ENCODE data around the gene CCDC149.

Gene CCDC149

DNA sequence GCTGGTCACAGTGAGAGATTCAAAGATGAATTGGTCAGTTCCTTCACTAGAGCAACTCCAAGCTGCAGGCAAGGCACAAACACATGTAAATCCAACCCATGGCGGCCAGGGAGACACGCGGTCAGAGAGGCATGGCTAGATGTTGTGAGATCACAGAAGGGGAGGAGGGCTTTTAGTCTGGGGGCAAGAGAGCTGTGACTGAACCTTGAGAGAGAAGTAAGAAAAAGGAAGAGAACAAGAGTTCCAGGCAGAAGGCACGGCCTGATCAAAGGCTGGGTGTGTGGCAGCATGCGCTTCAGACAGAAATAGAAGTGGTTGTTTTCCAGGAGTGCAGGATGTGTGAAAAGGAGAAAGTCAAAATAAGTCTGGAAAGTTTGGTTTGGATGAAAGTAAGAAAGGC, 15.9 kb downstream of the CCDC149 start:
- TF ChIP-seq, protein P1, sequence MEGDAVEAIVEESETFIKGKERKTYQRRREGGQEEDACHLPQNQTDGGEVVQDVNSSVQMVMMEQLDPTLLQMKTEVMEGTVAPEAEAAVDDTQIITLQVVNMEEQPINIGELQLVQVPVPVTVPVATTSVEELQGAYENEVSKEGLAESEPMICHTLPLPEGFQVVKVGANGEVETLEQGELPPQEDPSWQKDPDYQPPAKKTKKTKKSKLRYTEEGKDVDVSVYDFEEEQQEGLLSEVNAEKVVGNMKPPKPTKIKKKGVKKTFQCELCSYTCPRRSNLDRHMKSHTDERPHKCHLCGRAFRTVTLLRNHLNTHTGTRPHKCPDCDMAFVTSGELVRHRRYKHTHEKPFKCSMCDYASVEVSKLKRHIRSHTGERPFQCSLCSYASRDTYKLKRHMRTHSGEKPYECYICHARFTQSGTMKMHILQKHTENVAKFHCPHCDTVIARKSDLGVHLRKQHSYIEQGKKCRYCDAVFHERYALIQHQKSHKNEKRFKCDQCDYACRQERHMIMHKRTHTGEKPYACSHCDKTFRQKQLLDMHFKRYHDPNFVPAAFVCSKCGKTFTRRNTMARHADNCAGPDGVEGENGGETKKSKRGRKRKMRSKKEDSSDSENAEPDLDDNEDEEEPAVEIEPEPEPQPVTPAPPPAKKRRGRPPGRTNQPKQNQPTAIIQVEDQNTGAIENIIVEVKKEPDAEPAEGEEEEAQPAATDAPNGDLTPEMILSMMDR (IDR thresholded peaks at IDR 0.05; ENCODE audit: extremely low read depth, missing control alignments) = no peak
- DNase-seq (ENCODE audit: low spot score) = no peak

DNA sequence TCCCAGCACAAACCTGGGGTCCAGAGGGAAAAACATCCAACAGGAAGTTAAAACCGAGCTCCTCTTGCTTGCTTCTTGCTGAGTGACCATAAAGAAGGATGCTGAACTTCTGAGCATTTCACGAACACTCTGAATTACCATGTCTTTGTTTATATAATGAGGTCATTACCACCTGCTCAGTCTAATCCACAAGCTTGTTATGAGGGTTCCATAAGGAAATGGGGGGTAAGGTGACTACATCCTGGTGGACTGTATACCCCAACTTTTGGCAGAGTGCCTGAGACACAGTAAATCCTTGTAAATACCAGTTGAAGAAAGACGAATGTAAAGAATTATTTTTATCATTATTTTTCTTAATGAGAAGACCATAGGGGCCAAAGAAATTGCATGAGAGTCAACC, 16.8 kb downstream of the CCDC149 start:
- DNase-seq (ENCODE audit: low spot score) = no peak
- TF ChIP-seq, protein P1 (IDR thresholded peaks at IDR 0.05; ENCODE audit: extremely low read depth, missing control alignments) = no peak

DNA sequence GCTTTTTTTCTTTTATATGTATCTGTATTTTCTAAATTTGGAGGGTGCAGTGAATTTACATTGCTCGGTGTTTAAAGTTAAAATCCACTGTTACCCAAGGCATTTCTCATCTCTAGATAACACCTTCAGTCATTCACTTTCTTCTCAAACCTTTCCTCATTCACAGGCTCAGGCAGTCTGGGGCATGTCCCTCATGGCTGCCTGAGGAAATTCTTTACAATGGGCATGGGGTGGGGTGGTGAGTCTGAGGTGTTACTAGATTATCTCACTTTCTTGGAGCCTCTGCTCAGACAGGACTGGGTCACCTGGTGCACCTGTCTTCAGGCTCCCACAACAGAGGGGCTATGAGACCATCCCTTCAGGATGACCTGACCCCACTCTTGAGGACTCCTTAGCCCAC, 17.4 kb downstream of the CCDC149 start:
- TF ChIP-seq, protein P1 (IDR thresholded peaks at IDR 0.05; ENCODE audit: extremely low read depth, missing control alignments) = no peak
- no peak for DNase-seq (ENCODE audit: low spot score)

DNA sequence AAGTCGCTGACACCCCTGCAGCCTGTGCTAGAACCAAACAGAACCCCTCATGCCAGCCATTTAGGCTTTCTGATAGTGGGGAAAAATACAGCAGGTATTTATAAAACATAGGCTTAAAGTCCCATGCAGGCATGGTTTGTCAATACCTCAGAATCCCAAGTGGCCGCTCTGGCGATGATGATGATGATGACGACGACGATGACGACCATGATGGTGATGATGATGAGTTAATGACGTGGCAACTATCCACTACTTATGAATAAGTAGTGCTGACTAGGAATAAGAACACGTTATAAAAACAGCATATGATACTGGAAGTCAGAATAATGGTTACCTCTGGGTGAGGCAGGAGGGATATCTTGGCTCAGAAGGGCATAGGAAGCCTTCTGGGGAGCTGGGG, 18.0 kb downstream of the CCDC149 start:
- TF ChIP-seq, protein P1 (IDR thresholded peaks at IDR 0.05; ENCODE audit: extremely low read depth, missing control alignments) = no peak
- no peak for DNase-seq (ENCODE audit: low spot score)

DNA sequence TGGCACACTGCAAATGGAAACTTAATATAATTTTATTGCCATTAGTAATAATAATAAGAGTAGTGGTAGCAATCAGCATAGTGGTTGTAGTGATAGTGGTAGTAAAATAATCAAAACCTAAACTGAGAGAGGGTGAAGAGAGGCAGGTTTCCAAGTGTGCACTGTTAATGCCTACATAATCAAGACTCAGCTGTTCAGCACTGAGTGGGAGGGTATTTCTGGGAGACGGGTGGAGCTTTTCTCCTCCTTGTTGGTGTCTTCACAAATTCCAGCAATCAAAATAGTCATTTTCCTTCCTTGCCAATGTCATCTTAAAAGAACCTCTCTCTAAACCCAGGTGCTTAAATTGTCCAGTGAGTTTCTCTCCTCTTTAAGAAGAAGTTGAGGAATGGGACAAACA, 18.6 kb downstream of the CCDC149 start:
- TF ChIP-seq, protein P1 (IDR thresholded peaks at IDR 0.05; ENCODE audit: extremely low read depth, missing control alignments) = no peak
- no peak for DNase-seq (ENCODE audit: low spot score)

DNA sequence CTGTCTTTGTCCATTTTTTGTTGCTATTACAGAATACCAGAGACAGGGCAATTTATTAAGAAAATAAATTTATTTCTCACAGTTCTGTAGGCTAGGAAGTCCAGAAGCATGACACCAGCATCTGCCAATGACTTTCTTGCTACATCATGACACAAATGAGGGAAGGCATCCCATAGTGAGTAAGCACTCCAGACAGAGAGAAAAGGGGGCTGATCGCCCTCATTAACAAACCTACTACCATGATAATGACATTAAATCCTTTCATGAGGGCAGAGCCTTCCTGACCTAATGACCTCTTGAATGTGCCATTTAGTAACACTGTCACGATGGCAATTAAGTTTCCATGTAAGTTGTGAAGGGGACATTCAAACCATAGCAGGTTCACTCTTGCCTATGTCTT, 20.1 kb downstream of the CCDC149 start:
- TF ChIP-seq, protein P1 (IDR thresholded peaks at IDR 0.05; ENCODE audit: extremely low read depth, missing control alignments) = no peak

DNA sequence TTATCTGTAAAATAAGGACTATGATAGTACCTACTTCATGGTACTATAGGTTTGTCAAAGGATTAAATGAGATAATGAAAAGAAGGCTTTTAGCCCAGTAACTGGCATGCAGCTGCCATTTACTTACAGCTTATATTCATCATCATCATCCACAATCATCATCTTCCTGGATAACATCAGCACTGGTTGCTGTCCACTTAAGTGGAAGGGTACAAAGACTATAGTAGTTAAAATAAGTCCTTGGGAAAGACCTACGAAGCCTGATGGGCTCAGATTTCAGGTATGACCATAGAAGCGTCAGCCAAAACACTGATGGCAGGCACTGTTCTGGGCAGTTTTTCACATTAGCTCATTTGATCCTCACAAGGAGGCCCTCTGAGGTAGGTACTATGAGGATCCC, 20.6 kb downstream of the CCDC149 start:
- DNase-seq (ENCODE audit: low spot score) = no peak
- TF ChIP-seq, protein P1 (IDR thresholded peaks at IDR 0.05; ENCODE audit: extremely low read depth, missing control alignments) = no peak

More for the DNA sequence above, 20.1 kb downstream of the CCDC149 start:
- DNase-seq (ENCODE audit: low spot score) = no peak
